Upper lobe of left lung (tissue), 4 donors: ENCODE data around the gene ASB2.

Experiments used
- CTCF ChIP-seq, 6 experiments: fragments of 450-650 bp in 4 of 6; fragments of 200-600 bp in 2 of 6; sonication (generic) in 2 of 6; IDR thresholded peaks; one replicate each; pipeline ENCODE4 v1.5.1; 2016 to 2019; ENCODE audit warnings: antibody characterized with exemption in 6 of 6
- EP300 ChIP-seq, 4 donors: sonication (generic); formaldehyde crosslinking; IDR thresholded peaks; one replicate each; pipeline ENCODE4 v1.5.1; 2017; ENCODE audit warnings: antibody characterized with exemption in 4 of 4, control low read depth in 2 of 4
- POLR2A ChIP-seq, 4 donors: fragments of 450-650 bp; IDR thresholded peaks; one replicate each; pipeline ENCODE4 v1.5.1; 2016 to 2017; ENCODE audit warnings: antibody characterized with exemption in 4 of 4, mild to moderate bottlenecking in 2 of 4

- no peak for TF ChIP-seq CTCF (IDR thresholded peaks at IDR 0.05)
- no peak for TF ChIP-seq POLR2A (IDR thresholded peaks at IDR 0.05)
- TF ChIP-seq EP300 (IDR thresholded peaks at IDR 0.05) = no peak
Measured at GRCh38 chr14:93892505-93892839, 83.9 kb downstream of the ASB2 start.
